Kidney tubule cell (primary cell): ENCODE data around the gene SULF2.

Experiments
- DNase-seq: peaks from one replicate; pipeline ENCODE4 v3.0.0-alpha.2; 2018; ENCODE audit warnings: low spot score

Gene SULF2

GRCh38 chr20:47682916-47683315 is 102.4 kb downstream of the SULF2 start:
- no peak for DNase-seq

DNA sequence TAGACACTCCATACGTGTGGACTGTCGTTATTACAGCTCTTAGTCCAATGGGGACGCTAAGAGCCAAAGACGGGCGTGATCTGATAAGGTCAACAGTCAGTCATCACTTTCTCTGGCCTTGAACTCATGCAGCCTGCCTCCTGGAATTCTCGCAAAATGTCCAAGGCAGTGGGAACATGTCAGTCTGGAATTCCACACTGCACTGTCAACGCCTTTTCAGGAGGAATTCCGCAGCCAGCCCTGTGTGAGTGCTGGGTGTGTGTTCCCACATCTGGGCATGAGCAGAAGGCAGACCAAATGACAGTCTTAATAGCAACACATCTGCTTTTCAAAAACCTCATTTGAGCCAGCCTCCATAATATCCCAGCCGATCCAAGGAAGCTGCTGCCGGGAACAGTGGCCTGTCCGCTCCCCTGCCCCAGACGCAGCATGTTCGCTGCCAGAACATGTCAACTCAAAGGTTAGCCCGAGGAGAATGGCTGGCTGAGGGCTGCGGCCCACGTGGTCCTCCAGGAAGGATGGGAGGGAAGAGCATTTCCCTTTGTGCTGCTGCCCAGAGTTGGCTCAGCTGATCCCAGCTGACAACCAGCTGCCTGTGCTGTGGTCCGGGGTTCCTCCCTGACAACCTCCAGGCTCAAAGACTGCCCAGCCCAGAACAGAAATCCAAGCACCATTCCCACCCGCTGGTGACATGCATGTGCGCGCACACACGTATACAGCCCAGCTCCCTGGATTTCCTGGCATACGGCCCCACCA is 103.1 kb downstream of the SULF2 start:
- no peak for DNase-seq

DNA sequence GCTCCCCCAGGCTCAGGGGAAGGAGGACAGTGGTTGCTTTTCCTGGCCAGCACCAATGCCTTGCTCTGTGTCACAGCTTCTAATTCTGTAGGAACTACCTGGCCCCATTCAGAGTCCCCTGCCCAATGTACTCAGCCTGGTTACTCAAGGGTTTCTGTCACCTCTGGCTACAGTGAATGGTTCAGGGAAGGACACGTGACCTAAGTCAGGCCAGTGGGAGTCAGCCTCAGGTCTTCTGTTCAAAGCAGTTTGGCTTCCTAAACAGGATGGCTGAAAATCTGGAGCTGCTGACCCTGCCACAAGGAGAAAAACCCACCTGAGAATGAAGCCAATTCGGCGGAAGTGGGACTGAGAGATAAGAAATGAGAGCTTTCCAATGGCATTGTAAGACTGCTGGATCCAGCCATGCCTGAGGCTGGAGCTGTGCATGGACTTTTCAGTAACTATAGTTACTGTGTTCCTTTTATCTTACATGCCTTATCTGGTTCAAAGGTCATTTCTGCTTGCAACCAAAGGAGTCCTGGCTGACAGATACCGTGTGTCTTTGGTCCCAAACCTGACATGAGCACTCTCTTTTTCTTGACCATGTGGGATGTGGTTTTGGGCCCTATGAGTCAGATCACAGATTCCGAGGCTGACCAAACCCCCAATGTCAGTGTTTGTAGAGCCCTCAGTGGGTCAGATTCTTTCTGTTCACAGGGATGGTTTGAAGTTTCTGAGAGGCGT is 104.3 kb downstream of the SULF2 start:
- no peak for DNase-seq

DNA sequence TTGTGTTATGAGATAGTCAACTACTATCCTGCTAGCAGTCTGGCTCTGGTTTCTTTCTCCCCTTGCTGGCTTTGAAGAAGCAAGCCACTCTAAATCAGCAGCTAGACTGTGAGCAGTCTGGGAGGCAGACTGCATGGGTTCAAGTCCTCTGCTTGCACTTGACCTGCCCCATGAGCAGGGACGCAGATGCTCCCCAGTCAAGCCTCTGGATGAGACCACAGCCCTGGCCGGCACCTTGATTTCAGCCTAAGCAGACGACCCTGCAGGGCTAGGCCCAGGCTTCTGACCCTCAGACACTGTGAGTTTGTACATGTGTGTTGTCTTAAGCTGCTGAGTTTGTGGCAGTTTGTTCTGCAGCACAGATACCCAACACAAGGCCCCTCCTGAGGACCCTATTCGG is 105.8 kb downstream of the SULF2 start:
- no peak for DNase-seq

DNA sequence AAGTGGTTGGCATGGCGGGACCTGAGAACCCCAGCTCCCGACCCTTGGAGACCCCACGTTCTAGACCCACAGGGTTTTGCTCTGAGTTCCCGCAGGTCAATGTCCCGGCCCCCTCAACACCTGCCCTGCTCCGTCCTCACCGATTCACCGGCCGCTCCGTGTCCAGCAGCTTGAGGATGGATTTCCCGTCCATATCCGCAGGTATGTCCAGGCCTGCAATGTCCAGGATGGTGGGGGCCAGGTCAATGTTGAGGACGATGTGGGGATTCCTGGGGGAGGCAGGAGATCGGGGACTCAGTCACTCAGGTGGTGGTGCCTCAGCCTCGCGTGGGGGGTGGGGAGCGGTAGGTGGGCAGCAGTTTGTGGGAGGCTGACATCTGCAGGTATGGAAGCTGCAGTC is 106.7 kb downstream of the SULF2 start:
- DNase-seq, result no peak

DNA sequence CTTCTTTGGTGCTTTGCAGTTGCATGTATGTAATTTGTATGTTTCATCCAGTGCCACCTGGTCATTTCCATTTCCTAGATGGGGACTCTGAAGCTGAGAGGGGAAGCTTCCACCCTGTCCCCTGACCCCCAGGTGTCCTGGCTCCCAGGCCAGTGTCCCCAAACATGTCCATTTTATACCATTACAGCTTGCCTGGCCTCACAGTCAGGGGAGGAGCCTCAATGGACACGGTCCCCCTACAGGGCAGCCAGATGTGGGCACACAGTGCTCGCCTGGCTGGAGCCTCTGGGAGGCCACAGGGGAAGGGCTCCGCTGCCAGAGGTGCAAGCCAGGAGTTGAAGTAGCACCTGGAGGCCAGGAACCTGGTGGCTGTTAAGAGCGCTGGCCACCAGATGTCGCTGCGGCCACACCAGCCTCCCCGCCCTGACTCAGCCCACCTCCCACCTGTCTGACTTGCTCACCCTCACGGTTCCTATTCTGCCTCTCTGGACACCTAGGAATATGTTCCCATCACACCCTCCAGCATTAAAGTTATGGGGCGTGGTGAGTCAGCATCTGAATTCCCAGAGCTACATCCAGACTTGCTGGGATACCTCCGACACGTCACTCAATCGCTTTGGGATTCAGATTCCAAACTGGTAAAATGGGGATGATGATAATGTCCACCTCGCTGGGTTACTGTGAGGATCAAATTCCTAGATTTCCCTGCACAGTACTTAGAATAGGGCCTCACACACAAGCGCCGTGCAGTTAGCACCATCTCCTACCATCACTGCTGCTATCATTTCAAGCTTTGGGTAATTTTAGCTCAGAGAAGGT is 107.4 kb downstream of the SULF2 start:
- DNase-seq, result peak; percentile 66

DNA sequence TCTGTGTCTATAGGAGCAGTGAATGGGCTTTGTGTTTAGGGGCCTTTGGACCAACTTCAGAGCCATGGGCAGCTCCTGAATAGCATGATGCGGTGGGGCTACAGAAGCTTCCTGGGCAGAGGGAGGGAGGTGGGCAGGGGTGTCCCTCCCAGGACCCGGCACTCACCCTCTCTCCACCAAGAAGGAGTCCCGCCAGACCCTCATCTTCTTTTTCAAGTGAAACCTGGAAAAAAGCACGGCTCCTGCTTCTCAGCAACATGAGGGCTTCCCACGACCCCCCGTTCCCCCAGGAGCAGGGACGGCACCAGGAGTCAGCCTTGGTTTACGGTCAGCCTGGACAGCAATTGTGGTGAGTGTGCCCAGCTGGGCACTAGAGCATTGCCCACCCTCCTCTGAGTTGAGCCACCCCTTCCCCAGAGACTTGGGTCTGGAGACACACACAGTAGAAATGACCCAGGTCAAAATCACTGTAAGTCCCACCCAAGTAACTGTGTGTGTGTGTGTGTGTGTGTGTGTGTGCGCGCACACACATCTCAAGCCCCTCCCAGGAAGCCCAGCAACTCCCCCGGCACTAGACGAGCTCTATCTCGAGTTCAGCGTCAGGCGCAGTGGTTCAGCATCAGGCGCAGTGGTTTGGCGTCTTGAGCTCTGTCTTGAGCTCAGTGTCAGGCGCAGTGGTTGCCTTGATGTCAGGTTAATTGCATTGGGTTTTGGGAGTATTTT is 108.2 kb downstream of the SULF2 start:
- no peak for DNase-seq

GRCh38 chr20:47676219-47676721 is 109.0 kb downstream of the SULF2 start:
- no peak for DNase-seq

GRCh38 chr20:47675190-47676142 is 109.8 kb downstream of the SULF2 start:
- no peak for DNase-seq

DNA sequence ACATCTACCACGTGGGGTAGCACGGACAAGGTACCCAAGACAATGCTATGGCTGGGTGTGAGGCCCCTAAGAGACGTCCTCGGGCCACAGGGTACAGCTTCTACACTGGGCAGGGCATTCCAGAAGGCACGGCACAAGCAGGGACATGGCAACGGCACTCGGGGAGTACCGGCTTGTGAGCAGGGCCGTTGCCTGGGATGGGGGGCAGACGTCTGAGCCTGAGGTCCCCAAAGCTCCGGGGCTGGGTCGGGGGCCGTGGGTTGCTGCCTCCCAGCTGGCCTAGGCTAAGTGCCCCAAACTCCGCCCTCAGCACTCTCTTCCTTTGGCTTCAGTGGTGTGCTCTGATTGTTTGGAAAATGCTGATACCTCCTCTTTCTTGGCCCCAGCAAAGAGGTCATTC is 110.6 kb downstream of the SULF2 start:
- no peak for DNase-seq

GRCh38 chr20:47674145-47674544 is 111.1 kb downstream of the SULF2 start:
- no peak for DNase-seq

GRCh38 chr20:47673671-47673955 is 111.7 kb downstream of the SULF2 start:
- no peak for DNase-seq

- no peak for DNase-seq
Measured at GRCh38 chr20:47672886-47673670, 112.2 kb downstream of the SULF2 start.

DNA sequence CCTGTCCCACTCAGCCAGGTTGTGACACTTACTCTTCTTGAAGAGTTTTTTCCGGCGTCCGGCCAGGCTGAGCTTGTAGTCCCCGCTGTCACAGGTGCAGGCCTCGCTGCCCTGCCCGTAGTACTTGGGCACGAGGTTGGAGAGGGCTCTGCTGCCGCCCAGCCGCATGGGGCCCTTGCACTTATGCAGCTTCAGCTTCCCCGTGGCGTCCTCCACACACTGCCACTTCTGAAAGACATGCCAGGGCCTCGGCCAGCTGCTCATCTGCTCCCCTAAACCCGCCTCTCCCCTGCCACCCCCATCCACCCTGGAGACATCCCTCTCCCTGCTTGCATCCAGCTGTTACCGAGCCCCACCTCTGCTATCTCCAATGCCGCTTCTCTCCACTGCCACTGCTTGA is 113.1 kb downstream of the SULF2 start:
- DNase-seq, result no peak

DNA sequence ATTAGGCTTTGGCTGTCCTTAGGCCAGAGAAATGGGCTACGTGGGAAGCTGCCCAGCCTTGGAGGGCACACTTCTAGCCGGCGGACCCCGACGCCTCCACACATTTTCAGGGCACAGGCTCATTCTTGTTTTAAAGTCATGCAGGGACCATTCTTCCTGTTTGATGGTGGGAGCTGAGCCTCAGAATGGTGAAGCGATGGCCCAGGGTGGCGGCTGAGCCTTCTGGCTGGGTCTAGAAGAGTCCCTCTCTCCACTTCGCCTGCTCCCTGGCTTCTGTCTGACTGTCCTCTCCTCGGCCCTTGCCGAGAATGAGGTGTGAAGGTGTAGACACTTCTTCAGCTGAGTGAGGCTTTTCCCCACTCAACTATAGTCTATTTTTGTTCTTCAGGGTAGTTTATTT is 114.4 kb downstream of the SULF2 start:
- DNase-seq, result no peak

GRCh38 chr20:47669927-47670890 is 115.1 kb downstream of the SULF2 start:
- no peak for DNase-seq

DNA sequence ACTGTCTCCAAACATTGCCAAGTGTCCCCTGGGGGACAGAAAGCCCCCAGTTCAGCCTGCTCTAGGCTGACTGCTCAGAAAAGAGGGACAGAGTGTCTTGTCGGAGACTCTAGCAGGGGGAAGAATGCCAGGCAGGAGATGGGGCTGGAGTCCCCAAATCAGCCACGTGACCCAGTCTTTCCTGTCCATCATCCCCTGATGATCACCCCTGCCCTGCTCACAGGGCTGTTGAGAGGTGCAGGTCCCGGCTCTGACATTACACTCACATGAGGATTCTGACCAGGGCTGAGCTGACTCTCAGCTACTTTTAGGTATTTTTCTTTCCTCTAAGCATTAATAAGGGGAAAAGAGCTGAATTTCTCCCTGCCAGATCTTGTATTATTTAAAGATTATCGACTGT is 115.8 kb downstream of the SULF2 start:
- no peak for DNase-seq

- DNase-seq, result no peak
Measured at GRCh38 chr20:47669152-47669425, 116.2 kb downstream of the SULF2 start.
